Amygdala (tissue), 56 donors: Measurements from ENCODE around the gene LZTS2.
A peak's percentile ranks its signal among the peaks of the same experiment; 100 is the strongest.

Source experiments
- DNase-seq, 56 donors: peaks; one replicate each; lab custom pipeline; 2025; lab: John Stamatoyannopoulos, UW

LZTS2 gene

DNA sequence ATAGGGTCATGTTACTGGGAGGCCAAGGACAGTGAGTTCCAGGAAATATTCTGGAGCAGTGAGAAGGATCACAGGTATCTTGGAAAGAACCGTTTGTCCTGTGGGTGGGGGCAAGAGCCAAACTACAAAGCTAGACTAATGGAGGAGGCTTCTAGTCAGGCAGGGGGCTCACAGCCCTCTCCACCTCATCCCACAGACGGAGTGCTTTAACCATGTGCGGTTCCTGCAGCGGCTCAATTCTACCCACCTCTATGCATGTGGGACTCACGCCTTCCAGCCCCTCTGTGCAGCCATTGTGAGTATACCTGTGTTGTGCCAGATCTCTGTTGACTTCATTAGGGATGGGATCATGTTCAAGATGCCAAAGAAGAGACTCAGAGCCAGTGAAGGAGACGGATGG, 22.2 kb upstream of the LZTS2 start:
- DNase-seq = no peak

DNA sequence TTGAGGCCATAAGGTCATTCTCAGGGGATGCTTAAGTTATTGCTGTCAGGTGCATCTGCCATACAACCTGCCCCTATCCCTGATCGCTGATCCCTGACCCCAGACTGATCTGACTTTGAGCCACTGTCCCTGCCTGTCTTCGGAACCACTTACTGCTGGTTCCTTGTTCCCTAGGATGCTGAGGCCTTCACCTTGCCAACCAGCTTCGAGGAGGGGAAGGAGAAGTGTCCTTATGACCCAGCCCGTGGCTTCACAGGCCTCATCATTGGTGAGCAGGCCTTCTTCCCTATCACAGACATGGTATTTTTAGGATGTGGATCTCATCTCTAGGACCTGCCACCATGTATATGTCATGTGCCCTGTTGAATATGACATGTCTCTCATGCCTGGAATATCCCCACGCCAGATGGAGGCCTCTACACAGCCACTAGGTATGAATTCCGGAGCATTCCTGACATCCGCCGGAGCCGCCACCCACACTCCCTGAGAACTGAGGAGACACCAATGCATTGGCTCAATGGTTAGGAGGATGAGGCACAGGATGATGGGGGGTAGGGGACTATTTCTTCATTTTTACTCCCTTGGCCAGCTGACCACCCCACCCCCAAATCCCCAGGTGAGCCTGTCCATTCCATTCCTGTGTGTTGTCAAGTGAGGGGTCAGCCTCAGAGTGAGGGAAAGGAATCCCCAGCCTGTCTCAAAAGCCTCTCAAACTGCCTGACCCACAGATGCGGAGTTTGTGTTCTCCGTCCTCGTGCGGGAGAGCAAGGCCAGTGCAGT, 21.3 kb upstream of the LZTS2 start:
- DNase-seq = no peak

DNA sequence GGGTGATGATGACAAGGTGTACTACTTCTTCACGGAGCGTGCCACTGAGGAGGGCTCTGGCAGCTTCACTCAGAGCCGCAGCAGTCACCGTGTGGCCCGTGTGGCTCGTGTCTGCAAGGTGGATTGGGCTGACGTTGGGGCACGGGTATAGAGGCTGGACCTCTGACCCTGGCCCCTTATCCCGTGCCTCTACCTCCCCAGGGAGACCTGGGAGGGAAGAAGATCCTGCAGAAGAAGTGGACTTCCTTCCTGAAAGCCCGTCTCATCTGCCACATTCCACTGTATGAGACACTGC, 20.8 kb upstream of the LZTS2 start:
- no peak for DNase-seq

DNA sequence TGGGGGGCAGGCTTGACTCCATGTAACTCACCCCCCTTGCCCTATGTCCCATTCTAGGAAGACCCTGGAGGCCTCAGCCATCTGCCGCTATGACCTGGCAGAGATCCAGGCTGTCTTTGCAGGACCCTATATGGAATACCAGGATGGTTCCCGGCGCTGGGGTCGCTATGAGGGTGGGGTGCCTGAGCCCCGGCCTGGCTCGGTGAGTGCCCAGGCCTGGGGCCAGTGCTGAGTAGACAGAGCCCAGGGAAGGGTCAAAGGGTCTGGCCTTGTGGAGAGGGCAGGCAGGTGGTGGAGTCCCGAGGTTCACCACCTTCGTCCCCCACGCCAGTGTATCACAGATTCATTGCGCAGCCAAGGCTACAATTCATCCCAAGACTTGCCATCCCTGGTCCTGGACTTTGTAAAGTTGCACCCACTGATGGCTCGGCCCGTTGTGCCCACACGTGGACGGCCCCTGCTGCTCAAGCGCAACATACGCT, 19.8 kb upstream of the LZTS2 start:
- DNase-seq = no peak

DNA sequence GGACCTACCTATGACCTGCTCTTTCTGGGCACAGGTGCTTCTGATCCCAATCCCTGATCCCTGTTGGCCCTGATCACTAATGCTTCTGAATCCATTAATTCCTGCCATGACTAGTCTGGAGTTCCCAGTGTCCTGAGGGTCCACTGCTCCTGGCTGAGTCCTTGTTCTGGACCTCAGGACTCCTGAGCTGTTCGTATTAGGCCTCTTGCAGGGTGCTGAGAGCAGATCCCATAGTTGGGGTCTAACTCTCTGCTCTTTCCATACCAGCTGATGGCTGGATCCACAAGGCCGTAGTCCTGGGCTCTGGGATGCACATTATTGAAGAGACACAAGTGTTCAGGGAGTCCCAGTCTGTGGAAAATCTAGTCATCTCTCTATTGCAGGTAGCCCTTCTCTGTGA, 19.3 kb upstream of the LZTS2 start:
- DNase-seq = no peak

DNA sequence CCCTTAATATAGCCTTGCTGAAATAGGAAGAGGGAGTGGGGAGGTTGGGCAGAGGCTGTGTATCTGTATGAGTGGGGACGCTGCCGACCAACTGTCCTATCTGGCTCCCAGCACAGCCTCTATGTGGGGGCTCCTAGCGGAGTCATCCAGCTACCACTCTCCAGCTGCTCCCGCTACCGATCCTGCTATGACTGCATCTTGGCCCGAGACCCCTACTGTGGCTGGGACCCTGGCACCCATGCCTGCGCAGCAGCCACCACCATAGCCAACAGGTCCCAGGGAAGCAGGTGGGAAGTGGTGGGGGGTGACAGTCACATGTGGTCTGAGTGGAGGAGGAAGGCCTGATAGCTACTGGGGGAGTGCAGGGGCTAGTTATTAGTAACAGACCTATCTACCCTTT, 18.9 kb upstream of the LZTS2 start:
- no peak for DNase-seq

DNA sequence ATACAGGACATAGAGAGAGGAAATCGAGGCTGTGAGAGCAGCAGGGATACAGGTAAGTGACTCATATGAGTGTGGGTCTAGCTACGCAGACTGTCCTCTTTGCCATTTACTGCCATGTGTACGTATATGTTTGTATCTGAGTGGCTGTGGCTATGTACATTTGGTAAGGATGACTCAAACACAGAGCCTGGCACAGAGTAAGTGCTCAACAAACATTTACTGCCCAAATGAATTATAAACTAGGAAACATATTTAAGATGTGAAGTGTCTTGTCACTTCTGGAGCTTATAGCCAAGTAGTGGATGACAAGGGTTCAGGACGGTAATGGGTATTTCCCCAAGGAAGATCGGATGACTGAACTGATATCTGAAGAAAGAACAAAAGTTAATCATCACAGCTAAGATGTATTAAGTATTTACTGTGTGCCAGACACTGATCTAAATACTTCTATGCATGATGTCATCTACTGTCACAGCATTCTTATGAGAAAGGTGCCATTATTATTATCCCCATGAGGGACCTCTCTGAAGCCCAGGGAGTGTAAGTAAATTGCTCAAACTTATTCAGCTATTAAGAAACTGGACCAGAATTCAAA, 18.3 kb upstream of the LZTS2 start:
- no peak for DNase-seq

DNA sequence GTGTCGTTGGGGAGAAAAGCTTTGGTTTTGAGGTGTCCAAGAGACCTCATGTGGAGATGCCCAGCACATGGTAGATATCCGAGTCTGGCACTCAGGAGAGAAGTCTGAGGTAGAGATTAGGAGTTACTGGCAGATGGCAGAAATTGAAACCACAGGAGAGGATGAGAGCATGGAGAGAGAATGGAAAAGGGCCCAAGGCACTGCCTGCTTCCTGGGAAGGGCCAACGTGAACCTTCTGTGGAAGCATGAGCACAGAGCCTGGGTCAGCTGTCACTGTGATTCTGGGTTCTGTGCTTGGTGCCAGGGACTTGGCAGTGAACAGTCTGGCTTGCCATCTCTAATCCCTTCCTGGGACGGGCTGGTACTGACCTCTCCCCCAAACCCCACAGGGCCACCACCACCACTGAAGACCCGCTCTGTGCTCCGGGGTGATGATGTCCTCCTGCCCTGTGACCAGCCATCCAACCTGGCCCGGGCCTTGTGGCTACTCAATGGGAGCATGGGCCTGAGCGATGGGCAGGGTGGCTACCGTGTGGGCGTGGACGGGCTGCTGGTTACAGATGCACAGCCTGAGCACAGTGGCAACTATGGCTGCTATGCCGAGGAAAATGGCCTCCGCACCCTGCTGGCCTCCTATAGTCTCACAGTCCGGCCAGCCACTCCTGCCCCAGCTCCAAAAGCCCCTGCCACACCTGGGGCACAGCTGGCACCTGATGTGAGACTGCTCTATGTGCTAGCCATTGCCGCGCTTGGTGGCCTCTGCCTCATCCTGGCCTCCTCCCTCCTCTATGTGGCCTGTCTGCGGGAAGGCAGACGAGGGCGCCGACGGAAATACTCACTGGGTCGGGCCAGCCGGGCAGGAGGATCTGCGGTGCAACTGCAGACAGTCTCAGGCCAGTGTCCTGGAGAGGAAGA, 16.4 kb upstream of the LZTS2 start:
- no peak for DNase-seq

DNA sequence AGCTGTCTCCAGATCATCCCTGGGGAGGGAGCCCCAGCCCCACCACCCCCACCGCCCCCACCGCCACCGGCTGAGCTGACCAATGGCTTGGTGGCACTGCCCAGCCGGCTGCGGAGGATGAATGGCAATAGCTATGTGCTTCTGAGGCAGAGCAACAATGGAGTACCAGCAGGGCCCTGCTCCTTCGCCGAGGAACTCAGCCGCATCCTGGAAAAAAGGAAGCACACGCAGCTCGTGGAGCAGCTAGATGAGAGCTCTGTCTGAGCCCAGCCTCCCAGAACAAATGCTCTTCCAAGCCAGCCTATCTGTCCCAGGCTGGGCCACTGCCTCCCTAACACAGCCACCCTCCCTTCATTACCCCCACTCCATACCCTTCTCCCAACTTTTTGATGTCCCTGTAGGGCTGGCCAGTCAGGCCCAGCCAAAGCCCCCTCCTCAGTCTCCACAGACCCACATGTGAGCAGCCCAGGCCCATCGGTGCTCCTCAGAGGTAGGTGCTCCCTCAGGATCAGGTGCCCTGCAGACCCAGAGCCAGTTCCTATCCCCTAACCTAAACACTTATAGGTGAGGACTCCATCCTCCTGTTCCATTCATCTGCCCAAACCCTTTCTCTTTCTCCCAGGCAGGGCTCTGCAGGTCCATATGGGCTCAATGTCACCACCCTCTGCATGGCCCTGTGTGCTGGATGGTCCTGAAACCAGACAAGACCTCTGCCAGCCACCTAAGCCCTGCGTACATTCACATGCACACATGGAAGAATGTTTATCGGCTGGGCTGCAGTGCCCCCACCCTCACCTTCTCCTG, 15.5 kb upstream of the LZTS2 start:
- DNase-seq = no peak

DNA sequence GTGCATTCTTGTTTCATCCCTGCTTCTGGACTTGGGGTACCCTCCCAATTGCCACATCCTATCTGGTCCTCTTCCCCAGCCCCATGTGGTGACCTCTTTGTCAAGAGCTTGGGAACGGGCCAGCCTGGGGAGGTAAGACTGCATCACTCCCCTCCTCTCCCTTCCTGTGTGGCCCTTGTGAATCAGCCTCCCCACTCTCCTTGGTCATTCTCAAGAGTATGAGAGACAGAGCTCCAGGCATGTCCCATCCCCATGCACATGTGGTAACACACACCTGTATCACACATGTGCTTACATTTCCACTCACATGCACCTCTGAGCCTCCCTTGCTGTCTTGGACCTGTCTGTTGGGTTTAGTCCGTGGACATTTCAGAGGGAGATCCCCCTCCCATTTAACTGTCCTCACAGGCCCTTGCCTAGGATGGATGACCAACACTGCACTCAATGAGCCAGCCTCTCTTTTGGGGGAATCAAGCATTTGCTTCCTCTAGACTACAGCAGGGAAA, 14.9 kb upstream of the LZTS2 start:
- no peak for DNase-seq

DNA sequence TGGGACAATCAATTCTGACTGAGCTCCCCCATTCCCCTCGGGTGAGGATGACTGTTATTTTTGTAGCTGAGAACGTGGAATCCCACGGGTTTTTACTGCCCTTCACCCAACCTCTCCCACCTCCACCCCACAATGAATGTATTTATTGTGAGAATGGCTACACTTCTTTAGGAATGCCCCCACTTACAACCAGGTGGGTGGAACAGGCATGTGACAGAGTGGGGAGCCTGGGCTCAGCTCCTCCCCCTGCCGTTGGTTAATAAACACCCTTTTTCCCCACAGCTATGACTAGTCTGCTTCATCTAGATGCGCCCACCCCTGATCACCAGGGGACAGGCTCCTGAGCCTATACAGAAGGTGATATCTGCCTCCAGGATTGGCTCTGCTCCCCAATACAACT, 14.3 kb upstream of the LZTS2 start:
- no peak for DNase-seq

DNA sequence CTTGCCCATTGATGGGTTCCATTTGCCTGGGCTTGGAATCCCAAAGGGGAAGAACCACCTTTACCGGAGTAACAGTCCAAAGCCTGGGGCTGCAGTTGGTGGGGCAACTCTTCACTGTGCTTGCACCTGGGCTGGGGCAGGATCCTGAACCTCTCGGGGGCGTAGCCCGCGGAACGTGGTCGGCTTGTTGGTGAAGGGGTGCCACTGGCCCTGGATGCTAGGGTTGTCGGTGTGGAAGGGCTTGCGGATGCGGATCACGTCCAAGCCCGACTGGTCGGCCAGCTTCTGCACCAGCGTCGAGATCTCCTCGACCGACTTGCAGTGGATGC, 13.0 kb upstream of the LZTS2 start:
- DNase-seq = no peak

DNA sequence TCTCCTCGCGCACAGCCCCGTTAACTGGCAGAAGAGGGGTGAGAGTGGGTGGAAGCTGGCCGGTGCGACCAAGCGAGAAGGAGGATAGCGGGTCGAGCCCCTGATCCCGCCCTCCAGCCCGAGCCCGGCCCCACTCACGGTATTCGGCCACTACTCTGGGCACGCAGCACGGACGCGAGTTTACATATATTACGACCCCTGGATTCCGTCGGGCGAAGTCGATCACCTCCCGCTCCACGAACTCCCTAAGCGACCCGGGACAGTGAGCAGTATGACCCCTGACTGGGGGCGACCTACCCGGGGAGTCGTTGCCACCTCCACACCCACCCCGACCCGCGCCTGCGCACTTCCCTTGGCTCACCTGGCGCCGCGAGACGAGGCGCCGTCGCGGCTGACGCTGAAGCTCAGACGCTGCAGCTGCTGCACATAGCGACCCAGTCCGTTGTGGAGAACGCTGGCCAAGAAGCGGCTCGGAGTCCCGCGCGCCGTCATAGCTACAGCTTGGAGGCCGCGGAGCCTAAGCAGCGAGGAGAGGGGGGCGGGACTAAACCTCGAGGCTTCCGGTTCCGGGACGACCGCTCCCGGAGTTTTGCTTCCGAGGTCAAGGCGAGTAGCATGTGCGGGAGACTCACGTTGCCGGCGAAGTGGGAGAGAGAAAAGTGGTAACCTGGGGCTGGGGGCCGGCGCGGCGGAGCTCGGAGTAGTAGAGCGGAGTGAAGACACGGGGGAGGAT, 12.5 kb upstream of the LZTS2 start, which contains the start of the genes MRPL43 and TWNK:
MRPL43 (minus strand) TSS at position 546 of the 733 bp plus-strand sequence; CDS start at position 492, 54 bp downstream.
TWNK (plus strand) TSS at position 592 of the 733 bp plus-strand sequence. CDS start 668 bp downstream, outside the sequence.
- peak; percentile 42 to 92 (median 80) for DNase-seq

DNA sequence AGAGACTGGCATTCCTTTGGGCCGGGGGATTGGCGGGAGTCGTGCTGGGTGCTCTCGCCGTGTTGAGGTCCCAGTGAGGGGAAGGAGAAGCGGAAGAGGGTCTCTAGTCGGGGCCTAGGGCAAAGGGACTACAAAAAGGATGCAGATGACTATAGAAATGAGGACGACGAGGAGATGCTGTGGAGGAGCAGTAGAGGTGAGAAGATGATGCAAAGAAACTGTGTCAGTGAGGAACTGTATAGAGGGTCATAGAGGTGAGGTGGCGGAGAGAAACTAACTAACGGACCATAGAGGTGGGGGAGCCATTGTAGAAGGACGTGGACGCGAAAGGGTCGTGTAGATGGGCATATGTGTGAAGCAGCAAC, 11.9 kb upstream of the LZTS2 start:
- no peak for DNase-seq

DNA sequence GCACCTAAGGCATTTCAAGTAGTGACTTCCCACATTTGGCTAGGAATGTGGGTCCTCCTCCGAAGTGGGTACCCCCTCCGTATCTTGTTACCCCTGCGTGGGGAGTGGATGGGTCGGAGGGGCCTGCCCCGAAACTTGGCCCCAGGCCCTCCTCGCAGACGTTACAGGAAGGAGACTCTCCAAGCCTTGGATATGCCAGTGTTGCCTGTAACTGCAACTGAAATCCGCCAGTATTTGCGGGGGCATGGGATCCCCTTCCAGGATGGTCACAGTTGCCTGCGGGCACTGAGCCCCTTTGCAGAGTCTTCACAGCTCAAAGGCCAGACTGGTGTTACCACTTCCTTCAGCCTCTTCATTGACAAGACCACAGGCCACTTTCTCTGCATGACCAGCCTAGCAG, 11.4 kb upstream of the LZTS2 start:
- DNase-seq = no peak

DNA sequence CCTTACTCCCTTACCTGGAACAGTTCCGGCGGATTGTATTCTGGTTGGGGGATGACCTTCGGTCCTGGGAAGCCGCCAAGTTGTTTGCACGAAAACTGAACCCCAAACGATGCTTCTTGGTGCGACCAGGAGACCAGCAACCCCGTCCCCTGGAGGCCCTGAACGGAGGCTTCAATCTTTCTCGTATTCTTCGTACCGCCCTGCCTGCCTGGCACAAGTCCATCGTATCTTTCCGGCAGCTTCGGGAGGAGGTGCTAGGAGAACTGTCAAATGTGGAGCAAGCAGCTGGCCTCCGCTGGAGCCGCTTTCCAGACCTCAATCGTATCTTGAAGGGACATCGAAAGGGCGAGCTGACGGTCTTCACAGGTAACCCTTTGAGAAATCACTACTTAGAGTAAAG, 10.5 kb upstream of the LZTS2 start:
- DNase-seq = no peak

DNA sequence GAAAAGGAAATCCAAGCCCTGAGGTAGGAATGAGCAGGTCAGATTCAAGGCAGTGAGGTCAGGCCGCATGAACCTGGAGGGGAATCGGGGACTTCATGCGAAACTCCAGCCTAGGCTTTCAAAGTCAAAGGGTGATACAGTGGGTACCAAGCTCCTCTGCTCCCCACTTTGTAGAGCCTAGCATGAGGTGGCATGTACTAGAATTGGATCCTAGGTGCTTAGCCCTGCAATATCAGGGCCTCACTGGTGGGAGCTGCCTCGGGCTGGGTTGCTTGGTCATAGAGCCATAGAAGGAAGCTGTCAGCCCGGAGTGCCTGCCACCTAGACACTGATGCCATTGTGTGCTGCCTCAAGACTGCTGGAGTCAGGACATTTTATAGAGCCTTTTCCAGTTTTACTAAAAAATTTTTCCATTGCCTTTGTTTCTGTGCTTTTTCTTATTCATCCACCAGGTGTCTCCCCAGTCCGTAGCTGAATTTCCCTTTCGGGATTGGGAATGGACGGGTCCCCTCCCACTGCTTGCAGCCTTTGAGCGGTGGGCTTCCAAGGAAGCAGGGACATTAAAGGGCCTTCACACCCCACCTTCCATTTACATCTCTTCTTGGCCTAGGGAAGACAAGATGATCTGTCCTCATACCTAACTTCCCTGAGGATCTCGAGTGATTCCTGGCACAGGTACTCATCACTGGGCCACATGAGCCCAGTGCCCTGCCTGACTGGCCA, 5.5 kb upstream of the LZTS2 start:
- DNase-seq = peak in 27 of 56 donors; percentile 11 to 69 (median 42)

DNA sequence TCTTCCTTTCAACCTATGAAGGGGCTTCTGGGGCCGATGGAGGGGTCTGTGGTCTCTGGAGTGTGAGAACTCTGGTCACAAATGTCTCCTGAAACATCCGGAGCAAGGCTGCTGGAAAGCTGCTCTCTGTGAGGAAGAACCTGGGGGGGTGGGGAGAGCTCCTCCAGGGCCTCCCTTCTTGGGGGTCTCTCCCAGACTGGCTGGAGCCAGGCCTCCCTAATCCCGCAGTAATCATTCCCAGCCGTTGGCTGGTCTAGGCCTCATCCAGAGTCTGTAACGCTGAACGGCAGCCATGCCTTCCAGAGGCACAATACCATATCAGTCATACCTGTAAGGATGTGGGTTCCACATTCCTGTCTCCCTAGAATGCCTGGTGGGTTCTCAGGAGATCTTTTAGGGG, 4.4 kb upstream of the LZTS2 start:
- no peak for DNase-seq
